PFSK-1 (cell line): ENCODE results near the gene UBE2V1.

ENCODE experiments used
- FOXP2 ChIP-seq: optimal IDR thresholded peaks from 2 replicates; pipeline ENCODE3; 2011; ENCODE audit warnings: borderline replicate concordance, control low read depth, inconsistent platforms; ENCODE audit not compliant: insufficient read depth; ENCODE audit errors: extremely low read length, extremely low read depth
- POLR2AphosphoS5 ChIP-seq: IDR thresholded peaks from 2 replicates; pipeline ENCODE4 v1.6.1; 2012; ENCODE audit warnings: low read depth, mild to moderate bottlenecking, control low read depth, low read length, moderate library complexity
- SIN3A ChIP-seq: IDR thresholded peaks from 2 replicates; pipeline ENCODE4 v1.6.1; 2012; ENCODE audit warnings: mild to moderate bottlenecking, low read length, moderate library complexity, borderline replicate concordance; ENCODE audit not compliant: insufficient read depth
- TAF1 ChIP-seq: IDR thresholded peaks from 2 replicates; pipeline ENCODE4 v1.6.1; 2012; ENCODE audit warnings: low read length, control low read depth, borderline replicate concordance; ENCODE audit not compliant: insufficient read depth
- TF ChIP-seq, protein P1 (sequence below), 2 experiments: IDR thresholded peaks; 2 replicates each; pipeline versions ENCODE4 v1.6.1 to v1.8.0; 2011 to 2012; ENCODE audit warnings: low read depth in 2 of 2, low read length in 2 of 2, control low read depth in 1 of 2, inconsistent platforms in 1 of 2, mild to moderate bottlenecking in 1 of 2, moderate library complexity in 1 of 2; ENCODE audit not compliant: insufficient read depth in 1 of 2

UBE2V1 gene

DNA sequence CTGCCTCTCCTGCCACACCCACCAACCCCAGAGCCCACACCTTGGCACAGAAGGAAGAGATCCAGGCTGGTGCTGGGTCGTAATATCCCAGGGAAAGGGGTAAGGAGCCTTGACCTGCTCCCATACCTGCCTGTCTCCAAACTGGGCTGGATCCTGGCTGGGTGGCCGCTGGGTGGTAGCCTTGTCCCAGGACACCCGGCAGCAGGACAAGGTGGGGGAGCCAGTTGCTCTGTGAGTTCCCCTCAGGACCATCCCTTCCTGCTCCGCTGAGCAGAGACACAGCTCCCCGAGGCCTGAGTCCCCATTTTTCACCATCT, 58.8 kb downstream of the UBE2V1 start:
- TF ChIP-seq TAF1 (no peak), POLR2AphosphoS5 (no peak), FOXP2 (no peak), SIN3A (no peak)
- TF ChIP-seq, protein P1, sequence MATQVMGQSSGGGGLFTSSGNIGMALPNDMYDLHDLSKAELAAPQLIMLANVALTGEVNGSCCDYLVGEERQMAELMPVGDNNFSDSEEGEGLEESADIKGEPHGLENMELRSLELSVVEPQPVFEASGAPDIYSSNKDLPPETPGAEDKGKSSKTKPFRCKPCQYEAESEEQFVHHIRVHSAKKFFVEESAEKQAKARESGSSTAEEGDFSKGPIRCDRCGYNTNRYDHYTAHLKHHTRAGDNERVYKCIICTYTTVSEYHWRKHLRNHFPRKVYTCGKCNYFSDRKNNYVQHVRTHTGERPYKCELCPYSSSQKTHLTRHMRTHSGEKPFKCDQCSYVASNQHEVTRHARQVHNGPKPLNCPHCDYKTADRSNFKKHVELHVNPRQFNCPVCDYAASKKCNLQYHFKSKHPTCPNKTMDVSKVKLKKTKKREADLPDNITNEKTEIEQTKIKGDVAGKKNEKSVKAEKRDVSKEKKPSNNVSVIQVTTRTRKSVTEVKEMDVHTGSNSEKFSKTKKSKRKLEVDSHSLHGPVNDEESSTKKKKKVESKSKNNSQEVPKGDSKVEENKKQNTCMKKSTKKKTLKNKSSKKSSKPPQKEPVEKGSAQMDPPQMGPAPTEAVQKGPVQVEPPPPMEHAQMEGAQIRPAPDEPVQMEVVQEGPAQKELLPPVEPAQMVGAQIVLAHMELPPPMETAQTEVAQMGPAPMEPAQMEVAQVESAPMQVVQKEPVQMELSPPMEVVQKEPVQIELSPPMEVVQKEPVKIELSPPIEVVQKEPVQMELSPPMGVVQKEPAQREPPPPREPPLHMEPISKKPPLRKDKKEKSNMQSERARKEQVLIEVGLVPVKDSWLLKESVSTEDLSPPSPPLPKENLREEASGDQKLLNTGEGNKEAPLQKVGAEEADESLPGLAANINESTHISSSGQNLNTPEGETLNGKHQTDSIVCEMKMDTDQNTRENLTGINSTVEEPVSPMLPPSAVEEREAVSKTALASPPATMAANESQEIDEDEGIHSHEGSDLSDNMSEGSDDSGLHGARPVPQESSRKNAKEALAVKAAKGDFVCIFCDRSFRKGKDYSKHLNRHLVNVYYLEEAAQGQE (IDR thresholded peaks at IDR 0.05; ENCODE audit: insufficient read depth in 1 of 2, low read depth in 2 of 2, low read length in 2 of 2) = no peak

DNA sequence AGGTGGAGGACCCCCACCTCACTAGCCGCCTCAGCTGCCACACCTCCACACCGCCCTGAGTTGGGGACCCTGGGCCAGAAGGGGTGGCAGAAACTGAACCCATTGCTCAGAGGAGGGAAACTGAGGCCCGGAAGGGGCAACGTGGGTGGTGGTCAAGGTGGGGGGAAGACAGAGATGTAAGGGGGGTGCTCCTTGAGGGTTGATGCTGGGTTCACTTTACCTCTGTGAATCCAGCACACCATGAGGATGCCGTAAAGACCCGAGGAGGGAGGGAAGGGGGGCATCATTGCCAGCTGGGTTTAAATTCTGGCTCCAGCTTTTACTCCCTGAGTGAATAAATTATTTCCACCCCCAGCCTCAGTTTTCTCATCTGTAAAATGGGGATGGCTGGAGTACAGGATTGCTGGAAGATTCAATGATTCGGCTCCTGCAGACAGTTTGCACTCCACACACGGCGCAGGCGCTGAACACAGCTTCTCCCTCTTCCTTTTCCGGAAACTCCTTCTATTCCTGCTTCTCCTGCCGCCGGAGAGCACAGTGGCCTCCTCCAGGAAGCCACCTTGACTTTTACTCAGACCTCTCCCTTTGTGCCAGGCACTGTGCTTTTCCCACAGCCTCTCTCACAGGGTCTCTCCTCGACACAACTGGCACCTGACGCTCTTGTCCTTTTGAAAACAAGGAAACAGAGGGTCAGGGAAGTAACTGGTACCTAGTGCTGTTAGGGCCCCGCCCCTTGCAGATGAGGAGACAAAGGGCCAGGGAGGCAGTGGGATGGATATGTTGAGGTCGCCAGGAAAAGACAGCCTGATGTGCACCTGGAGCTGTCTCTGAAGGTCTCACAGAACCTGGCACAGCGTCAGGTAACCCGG, 59.4 kb downstream of the UBE2V1 start:
- TF ChIP-seq, protein P1 (IDR thresholded peaks at IDR 0.05; ENCODE audit: insufficient read depth in 1 of 2, low read depth in 2 of 2, low read length in 2 of 2) = no peak
- TF ChIP-seq POLR2AphosphoS5 (no peak), TAF1 (no peak), SIN3A (no peak), FOXP2 (no peak)

- TF ChIP-seq FOXP2 = no peak
- TF ChIP-seq, protein P1 (IDR thresholded peaks at IDR 0.05; ENCODE audit: insufficient read depth in 1 of 2, low read depth in 2 of 2, low read length in 2 of 2) = no peak
Measured at GRCh38 chr20:50052550-50053361, 60.2 kb downstream of the UBE2V1 start.

- TF ChIP-seq, protein P1 (IDR thresholded peaks at IDR 0.05; ENCODE audit: insufficient read depth in 1 of 2, low read depth in 2 of 2, low read length in 2 of 2) = no peak
- TF ChIP-seq FOXP2 (no peak), TAF1 (no peak), SIN3A (no peak), POLR2AphosphoS5 (no peak)
Measured at GRCh38 chr20:50050660-50051308, 62.2 kb downstream of the UBE2V1 start.

GRCh38 chr20:50050214-50050613, 62.7 kb downstream of the UBE2V1 start:
- TF ChIP-seq FOXP2 (no peak), SIN3A (no peak)
- TF ChIP-seq, protein P1 (IDR thresholded peaks at IDR 0.05; ENCODE audit: insufficient read depth in 1 of 2, low read depth in 2 of 2, low read length in 2 of 2) = no peak
